GM18519 (cell line): ENCODE data around the gene AFMID.

ENCODE experiments used
- ATAC-seq: cut with Tn5 transposase; IDR thresholded peaks from one replicate; pipeline ENCODE4 v1.9.1; 2021; ENCODE audit warnings: mild to moderate bottlenecking, moderate library complexity; ENCODE audit not compliant: unreplicated experiment, low FRiP score

AFMID gene

DNA sequence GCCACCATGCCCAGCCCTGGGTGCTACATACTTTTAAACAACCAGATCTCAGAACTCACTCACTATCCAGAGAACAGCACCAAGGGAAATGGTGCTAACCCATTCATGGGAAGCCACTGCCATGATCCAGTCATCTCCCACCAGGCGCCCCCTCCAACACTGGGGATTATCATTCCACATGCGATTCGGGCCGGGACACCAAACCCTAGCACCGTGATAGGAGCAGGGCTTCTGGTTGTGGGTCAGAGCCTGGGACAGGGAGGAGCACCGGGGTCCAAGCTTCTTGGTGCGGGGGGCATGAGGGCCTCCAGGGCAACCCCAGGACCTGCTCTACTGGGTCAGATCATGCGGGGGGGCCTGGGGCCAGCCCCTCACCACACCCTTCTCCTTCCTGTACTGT lies 48.7 kb downstream of the AFMID start:
- no peak for ATAC-seq

DNA sequence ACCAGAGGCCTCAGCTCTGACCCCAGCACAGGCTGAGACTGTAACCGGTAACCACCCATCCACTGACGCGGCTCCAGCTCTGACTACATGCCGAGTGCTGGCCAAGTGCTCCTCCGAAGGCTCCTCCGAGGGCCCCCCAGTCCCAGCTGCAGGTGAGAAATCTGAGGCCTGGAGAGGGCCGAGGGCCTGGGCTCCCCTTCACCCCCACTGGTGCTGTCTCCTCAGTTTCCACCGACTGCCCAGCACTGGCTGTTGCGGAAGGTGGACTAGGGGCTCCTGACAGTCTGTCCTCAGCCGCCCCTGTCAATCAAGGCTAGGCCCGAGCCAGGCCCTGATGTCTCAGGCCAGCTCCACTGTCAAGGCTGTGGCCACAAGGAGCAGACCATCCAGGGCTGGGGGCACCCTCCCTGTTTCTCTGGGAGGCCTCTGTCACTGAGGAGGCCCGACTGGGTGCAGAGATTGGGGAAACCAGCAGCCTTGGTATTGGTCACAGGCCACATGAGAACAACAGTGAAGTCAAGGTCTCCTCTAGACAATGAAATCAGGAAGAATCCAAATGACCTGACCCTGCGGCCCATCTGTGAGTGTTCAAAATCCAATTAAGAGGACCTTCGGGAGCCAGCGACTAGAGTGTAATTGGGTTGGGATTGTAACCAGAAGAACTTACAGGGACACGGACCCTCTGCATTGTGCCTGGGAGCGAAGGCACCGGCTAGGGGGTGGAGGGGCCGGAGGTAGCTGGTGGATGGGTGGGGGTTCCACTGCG lies 49.4 kb downstream of the AFMID start:
- no peak for ATAC-seq

DNA sequence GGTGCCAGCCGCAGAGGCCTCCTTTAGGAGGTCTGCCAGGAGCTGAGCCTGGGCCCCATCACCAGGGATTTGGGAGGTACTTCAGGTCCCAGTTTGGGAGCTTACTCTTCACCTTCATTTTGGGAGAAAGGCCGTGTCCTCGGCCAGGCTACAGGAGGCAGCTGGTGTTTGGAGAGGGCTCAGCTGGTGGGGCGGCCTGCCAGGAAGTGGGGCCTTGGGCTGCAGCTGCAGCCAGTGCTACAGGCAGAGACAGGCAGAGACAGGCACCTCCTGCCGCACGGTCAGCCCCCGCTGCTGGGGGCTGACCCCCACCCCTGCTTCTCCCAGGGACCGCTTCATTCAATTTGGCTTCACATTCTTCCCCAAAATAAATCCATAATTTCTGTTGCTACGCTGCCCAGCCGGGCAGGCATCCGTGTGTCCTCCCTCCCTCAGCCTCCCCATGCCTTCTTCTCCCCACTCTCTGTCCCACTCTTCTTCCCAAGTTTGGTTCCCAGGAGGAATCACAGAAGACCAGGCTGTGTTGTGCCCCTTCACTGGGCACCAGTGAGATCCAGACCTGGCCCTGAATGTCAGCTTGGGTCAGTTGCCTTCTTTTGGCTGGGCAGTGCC lies 50.3 kb downstream of the AFMID start:
- no peak for ATAC-seq

- ATAC-seq: no peak
Observed at GRCh38 chr17:78238823-78239488, 51.8 kb downstream of the AFMID start.

- ATAC-seq: no peak
Observed at GRCh38 chr17:78239489-78239931, 52.3 kb downstream of the AFMID start.

GRCh38 chr17:78240012-78240655 lies 53.0 kb downstream of the AFMID start:
- no peak for ATAC-seq

DNA sequence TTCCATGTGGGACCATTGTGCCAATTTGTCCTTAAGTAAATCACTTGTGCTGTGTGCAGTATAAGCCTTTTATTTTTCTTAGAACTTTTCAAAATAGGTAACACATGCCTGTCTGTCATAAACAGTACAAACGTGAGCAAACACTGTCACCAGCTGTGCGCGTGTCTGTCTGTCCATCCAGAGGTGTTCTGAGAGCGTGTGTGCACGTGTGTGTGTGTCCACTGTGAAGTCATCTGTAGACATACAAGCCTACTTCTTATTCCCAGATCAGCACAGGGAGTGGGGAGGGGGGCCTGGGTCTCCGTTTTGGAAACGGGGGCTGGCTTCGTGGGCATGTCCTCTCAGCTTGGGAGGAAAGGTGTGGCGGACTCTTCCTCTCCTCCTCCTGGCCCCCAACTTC lies 53.7 kb downstream of the AFMID start:
- ATAC-seq: no peak

GRCh38 chr17:78241277-78242023 lies 54.3 kb downstream of the AFMID start:
- ATAC-seq: no peak

- ATAC-seq: no peak
Observed at GRCh38 chr17:78242024-78242742, 55.0 kb downstream of the AFMID start.

GRCh38 chr17:78247304-78247703 lies 60.1 kb downstream of the AFMID start:
- no peak for ATAC-seq

DNA sequence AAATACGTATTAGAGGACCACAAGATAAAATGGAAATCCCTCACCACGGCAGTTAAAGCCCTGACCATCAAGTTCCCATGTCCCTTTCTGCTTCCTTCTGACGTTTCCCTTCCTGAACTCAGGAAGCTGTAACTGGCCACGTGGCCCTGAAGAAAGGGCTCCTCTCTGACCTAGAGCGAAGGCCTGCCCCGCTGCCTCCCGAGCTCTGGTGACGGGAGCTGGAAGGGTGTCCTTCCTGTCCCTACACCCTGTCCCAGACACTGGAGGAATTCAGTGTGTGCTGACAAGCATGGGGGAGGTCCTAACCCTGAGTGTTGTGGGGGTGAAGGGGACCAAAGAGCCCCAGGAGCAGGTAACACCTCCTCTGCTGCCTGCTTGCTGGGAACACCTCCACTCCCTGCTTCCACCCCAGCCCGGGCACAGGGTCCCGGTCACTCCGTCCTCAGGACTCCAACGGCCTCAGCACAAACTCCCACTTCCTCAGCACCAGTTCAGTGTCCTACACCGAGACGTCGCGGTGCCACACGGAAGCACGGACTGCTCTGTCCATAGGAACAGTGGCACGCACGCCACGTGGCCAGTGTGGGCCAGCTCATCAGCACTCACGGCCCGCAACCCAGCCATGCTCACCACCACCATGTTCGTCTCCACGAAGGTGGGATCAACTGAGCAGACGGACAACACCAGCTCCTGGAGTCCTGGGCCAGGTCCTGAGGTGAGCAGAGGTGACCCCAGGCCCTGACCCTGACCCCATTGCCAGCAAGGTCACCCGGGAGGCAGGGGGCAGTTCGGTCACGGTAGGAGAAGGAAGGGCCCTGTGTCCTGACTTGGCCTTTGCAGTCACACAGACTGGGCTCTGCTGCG lies 61.1 kb downstream of the AFMID start:
- no peak for ATAC-seq

DNA sequence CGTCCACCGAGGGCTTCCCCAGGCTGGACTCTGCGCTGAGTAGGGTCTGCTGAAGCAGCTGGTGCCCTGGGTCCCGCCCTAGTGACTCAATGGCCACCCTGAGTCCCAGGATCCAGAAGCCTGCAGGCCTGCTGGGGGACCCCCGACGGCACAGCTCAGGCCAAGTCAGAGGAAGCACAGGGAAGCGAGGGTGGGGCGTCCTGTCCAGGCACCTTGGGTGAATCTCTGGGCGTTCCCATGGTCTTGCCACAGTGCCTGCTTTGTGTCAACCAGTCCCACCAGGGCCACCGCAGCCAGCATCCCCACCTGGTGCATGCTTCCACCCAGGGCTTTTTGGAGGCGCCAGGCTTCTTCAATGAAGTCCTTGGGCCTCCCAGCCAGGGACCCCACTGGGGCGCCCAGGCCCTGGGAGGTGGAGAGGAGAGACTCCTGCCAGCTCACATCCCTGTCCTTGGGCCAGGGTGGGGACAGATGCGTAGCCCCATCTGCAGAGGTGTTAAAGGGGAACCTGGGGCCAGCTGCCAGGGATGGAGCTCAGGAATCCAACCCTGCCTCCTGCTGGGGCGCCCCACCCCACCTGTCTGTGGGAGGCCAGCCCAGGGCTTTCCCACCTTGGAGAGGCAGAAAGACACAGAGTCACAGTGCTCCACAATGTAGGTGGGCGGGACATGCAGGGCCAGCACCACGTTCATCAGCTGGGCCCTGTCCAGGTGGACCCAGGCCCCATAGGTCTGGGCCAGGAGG lies 62.1 kb downstream of the AFMID start:
- no peak for ATAC-seq

GRCh38 chr17:78249818-78250806 lies 63.0 kb downstream of the AFMID start:
- no peak for ATAC-seq

GRCh38 chr17:78250891-78251772 lies 64.0 kb downstream of the AFMID start:
- peak; percentile 40 for ATAC-seq

DNA sequence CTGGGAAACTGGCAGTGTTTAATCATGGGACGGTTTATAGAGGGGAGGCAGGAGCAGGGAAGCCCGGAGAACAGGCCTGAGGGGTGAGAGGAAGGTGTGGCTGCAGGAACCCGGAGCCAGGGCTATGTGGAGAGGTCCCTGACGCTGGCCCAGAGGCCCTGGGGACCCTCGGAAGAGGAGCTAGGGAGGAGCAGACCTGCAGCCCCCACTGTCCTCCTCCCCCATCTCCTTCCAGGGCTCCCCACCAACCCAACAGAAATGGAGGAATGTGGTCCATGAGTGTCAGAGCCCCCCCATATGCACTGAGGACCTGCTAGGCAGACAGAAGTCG lies 64.6 kb downstream of the AFMID start:
- no peak for ATAC-seq

- ATAC-seq: no peak
Observed at GRCh38 chr17:78252111-78252634, 65.0 kb downstream of the AFMID start.
